GM12878 (cell line): Measurements from ENCODE around the gene RPRD1B. TPM values are rescaled to one million over a fixed set of nuclear protein-coding genes. Genes with fewer than 3 reads are reported as not detected.
A peak's percentile ranks its signal among the peaks of the same experiment; 100 is the strongest.

Source experiments
- ATAC-seq: fragments of 200-7000 bp; cut with Tn5 transposase; 3 replicates; pipeline ENCODE4 v1.9.1; 2020; ENCODE audit warnings: mild to moderate bottlenecking, moderate library complexity
- BruUV-seq: library from RNA; stranded (reverse); fragments of 400-500 nt; replicated peaks from 2 replicates; lab custom pipeline; 2021; lab: Mats Ljungman, UMichigan
- CTCF ChIA-PET: fragments of 300-600 bp; sonication (Branson Sonifier 250); formaldehyde crosslinking; extraction: SDS; loops from one replicate; lab custom pipeline; 2021; ENCODE audit warnings: inconsistent platforms; lab: Yijun Ruan, JAX
- POLR2A ChIA-PET: fragments of 350-600 bp; formaldehyde crosslinking; extraction: SDS; loops from one replicate; lab custom pipeline; 2021; ENCODE audit warnings: inconsistent platforms; lab: Charles Lee
- RAD21 ChIA-PET: fragments of 300-600 bp; sonication (Branson Sonifier 250); formaldehyde crosslinking; loops from one replicate; lab custom pipeline; 2023; ENCODE audit warnings: antibody characterized with exemption; ENCODE audit not compliant: unreplicated experiment; lab: Charles Lee
- SMC1A ChIA-PET: fragments of 300-600 bp; sonication (Branson Sonifier 250); formaldehyde crosslinking; loops from one replicate; lab custom pipeline; 2023; ENCODE audit not compliant: unreplicated experiment, uncharacterized antibody; lab: Charles Lee
- DNase-seq: peaks from one replicate; pipeline ENCODE4 v3.0.0-alpha.2; 2011; ENCODE audit warnings: low read depth, low spot score
- FAIRE-seq: peaks from 3 replicates; lab custom pipeline; 2011; peaks lifted over from hg19 to GRCh38; lab: Jason Lieb, UNC
- H2AFZ ChIP-seq: 2 replicates; pipeline ENCODE4 v1.6.0; 2011; ENCODE audit warnings: low read depth, low read length, control low read depth; ENCODE audit not compliant: control insufficient read depth
- H3K27ac ChIP-seq: 2 replicates; pipeline ENCODE4 v1.5.1; 2011; ENCODE audit warnings: control low read depth; ENCODE audit not compliant: control insufficient read depth, insufficient read depth
- H3K27me3 ChIP-seq, 2 experiments: replicated peaks in 1 of 2; 2 replicates each; pipeline versions ENCODE4 v1.6.0 to v1.6.1; 2011; ENCODE audit warnings: low read length in 1 of 2; ENCODE audit not compliant: control insufficient read depth in 2 of 2, insufficient read depth in 2 of 2
- H3K36me3 ChIP-seq, 2 experiments: 2 replicates each; pipeline ENCODE4 v1.5.1; 2011; ENCODE audit warnings: low read length in 1 of 2; ENCODE audit not compliant: control insufficient read depth in 2 of 2, insufficient read depth in 2 of 2
- H3K4me1 ChIP-seq: 2 replicates; pipeline ENCODE4 v1.6.1; 2011; ENCODE audit warnings: mild to moderate bottlenecking, low read length, moderate library complexity, mixed read lengths; ENCODE audit not compliant: control insufficient read depth, insufficient read depth
- H3K4me2 ChIP-seq: 2 replicates; pipeline ENCODE4 v1.6.0; 2011; ENCODE audit warnings: control low read depth; ENCODE audit not compliant: control insufficient read depth, insufficient read depth
- H3K4me3 ChIP-seq: fragments of 200-600 bp; sonication (generic); 2 replicates; pipeline ENCODE4 v1.5.1; 2016
- H3K79me2 ChIP-seq: 2 replicates; pipeline ENCODE4 v1.6.0; 2011; ENCODE audit warnings: low read length; ENCODE audit not compliant: control insufficient read depth, insufficient read depth
- H3K9ac ChIP-seq: 2 replicates; pipeline ENCODE4 v1.8.0; 2011; ENCODE audit warnings: low read length, control low read depth, mixed read lengths; ENCODE audit not compliant: control insufficient read depth, insufficient read depth
- H3K9me3 ChIP-seq: replicated peaks from 3 replicates; pipeline ENCODE4 v1.5.1; 2011; ENCODE audit warnings: mild to moderate bottlenecking, low read length; ENCODE audit not compliant: control insufficient read depth, insufficient read depth
- H4K20me1 ChIP-seq: 2 replicates; pipeline ENCODE4 v1.6.0; 2011; ENCODE audit not compliant: control insufficient read depth, insufficient read depth
- ATF7 ChIP-seq: fragments of 450-650 bp; IDR thresholded peaks from 2 replicates; pipeline ENCODE4 v1.6.1; 2016; ENCODE audit warnings: low read depth, mild to moderate bottlenecking
- BHLHE40 ChIP-seq, 2 experiments: fragments of 450-650 bp in 1 of 2; IDR thresholded peaks; 2 replicates each; pipeline ENCODE4 v1.6.1; 2011 to 2017; ENCODE audit warnings: low read depth in 2 of 2, borderline replicate concordance in 1 of 2, improper control_type of control experiment in 1 of 2, low read length in 1 of 2, mild to moderate bottlenecking in 1 of 2
- FOXK2 ChIP-seq: fragments of 450-650 bp; IDR thresholded peaks from 2 replicates; pipeline ENCODE4 v1.6.1; 2017; ENCODE audit warnings: mild to moderate bottlenecking, moderate library complexity
- MEF2B ChIP-seq: fragments of 450-650 bp; IDR thresholded peaks from 2 replicates; pipeline ENCODE4 v1.6.1; 2018; ENCODE audit warnings: mild to moderate bottlenecking, moderate library complexity; ENCODE audit not compliant: partially characterized antibody, poor library complexity, severe bottlenecking
- PAX5 ChIP-seq: IDR thresholded peaks from 2 replicates; pipeline ENCODE4 v1.6.1; 2011; ENCODE audit warnings: low read depth, low read length, borderline replicate concordance
- RAD51 ChIP-seq: fragments of 450-650 bp; IDR thresholded peaks from 2 replicates; pipeline ENCODE4 v1.6.1; 2016; ENCODE audit warnings: moderate library complexity, mild to moderate bottlenecking, inconsistent platforms
- RB1 ChIP-seq: fragments of 450-650 bp; formaldehyde crosslinking; IDR thresholded peaks from 2 replicates; pipeline ENCODE4 v1.6.1; 2017; ENCODE audit warnings: mild to moderate bottlenecking, borderline replicate concordance
- RBBP5 ChIP-seq: fragments of 200-600 bp; sonication (generic); conservative IDR thresholded peaks from 2 replicates; pipeline ENCODE4 v1.6.1; 2016
- RUNX3 ChIP-seq: IDR thresholded peaks from 2 replicates; pipeline ENCODE4 v1.6.1; 2012; ENCODE audit warnings: low read length, inconsistent platforms
- USF2 ChIP-seq: IDR thresholded peaks from 2 replicates; pipeline ENCODE4 v1.6.1; 2011; ENCODE audit warnings: low read depth, low read length, improper control_type of control experiment, borderline replicate concordance
- WGBS: methylation state at CpG from one replicate; pipeline ENCODE4 v1.1.6; 2016; ENCODE audit warnings: low lambda C conversion rate; ENCODE audit not compliant: insufficient replicate concordance, insufficient coverage; ENCODE audit errors: missing lambda C conversion rate; 5-methylcytosine and 5-hydroxymethylcytosine counted together
- in situ Hi-C: fragments of 300-500 bp; cut with MboI; formaldehyde crosslinking; loops from 9 replicates; pipeline ENCODE4 v1.14.3; 2018; ENCODE audit warnings: mixed read lengths
- intact Hi-C: fragments of 100-400 bp; cut with micrococcal nuclease; formaldehyde crosslinking; loops from one replicate; pipeline ENCODE4 v1.14.2; 2022; ENCODE audit not compliant: unreplicated experiment
- polyA plus RNA-seq, 11 experiments: library from polyadenylated mRNA; depleted of rRNA in 4 of 11; unstranded in 6 of 11; stranded (reverse) in 5 of 11; fragments of >200 nt; fragmentation: Nextera tagmentation in 4 of 11; fragmentation: Illumina TruSeq in 1 of 11; extraction: Ambion mirVana in 4 of 11; extraction: Trizol in 1 of 11; gene quantifications; 1 replicate in 1 of 11; 2 replicates in 10 of 11; pipeline versions ENCODE4 v1.2.1 to v1.2.3, GENCODE V29; 2011 to 2016; ENCODE audit warnings: inconsistent platforms in 2 of 11, missing spikeins in 2 of 11, low read depth in 1 of 11
- total RNA-seq, 4 experiments: library from RNA; depleted of rRNA in 3 of 4; stranded (reverse); fragments of >200 nt in 3 of 4; fragmentation: Illumina TruSeq in 1 of 4; extraction: Trizol in 1 of 4; gene quantifications; 2 replicates each; pipeline versions ENCODE4 v1.2.1 to v1.2.3, GENCODE V29; 2013 to 2021
- TF ChIP-seq, protein P1 (sequence below): fragments of 450-650 bp; IDR thresholded peaks from 2 replicates; pipeline ENCODE4 v1.6.1; 2017; ENCODE audit warnings: mild to moderate bottlenecking, low read depth, inconsistent platforms; ENCODE audit not compliant: poor library complexity, severe bottlenecking
- TF ChIP-seq, protein P2 (sequence below): fragments of 450-650 bp; IDR thresholded peaks from 2 replicates; pipeline ENCODE4 v1.6.1; 2016; ENCODE audit warnings: mild to moderate bottlenecking
- TF ChIP-seq, protein P3 (sequence below): fragments of 450-650 bp; formaldehyde crosslinking; IDR thresholded peaks from 2 replicates; pipeline ENCODE4 v1.4.0; 2022; ENCODE audit warnings: mild to moderate bottlenecking, moderate library complexity

Gene RPRD1B
- total and polyA plus RNA-seq, 10 of the 15 experiments (the other 5 are each of a cell fraction or from before 2014, with no cell fraction given), result 5.2 to 40.2 (median 30.0) TPM

DNA sequence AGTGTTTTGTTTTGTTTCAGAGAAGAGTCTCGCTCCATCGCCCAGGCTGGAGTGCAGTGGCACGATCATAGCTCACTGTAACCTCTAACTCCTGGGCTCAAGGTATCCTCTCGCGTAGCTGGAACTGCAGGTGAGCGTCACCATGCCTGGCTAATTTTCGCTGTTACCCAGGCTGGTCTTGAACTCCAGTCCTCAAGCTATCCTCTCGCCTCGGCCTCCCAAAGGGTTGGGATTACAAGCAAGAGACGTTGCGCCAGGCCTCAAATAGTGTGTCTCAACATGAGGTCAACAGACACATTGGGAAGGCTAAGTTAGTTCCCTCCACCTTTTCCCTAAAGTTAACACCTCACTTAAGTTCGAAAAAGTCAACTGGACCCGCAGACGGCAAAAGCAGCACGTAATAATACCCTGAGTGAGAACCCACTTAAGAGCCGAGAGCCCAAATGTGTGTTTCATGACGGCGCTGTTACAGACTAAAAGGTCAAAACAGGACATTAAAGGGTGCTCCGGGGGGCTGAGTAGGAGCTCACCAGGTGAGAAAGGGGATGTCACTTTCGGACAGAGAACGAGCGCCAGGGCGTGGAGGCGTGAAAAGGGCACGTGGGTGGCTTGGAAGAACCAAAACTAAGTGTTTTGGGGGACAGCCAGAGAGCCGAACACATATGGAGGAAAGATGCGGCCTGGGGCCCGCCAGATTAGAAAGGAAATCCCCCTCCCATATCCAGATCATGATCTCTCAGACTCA is 789 bp upstream of the RPRD1B start:
- Histone ChIP-seq H3K27me3 (no peaks in the 10 kb centered on the region), H3K9me3 (no peaks in the 10 kb centered on the region; the same call in 2 of the 3 replicates), H3K4me3 (peak overlapping the region; percentile 91), H3K27ac (peak overlapping the region; percentile 96), H3K9ac (peak overlapping the region; percentile 98), H3K4me1 (peaks cover 10% of the 10 kb centered on the region), H3K36me3 (no peaks in the 10 kb centered on the region), H3K79me2 (peaks cover 90% of the 10 kb centered on the region), H3K4me2 (peak overlapping the region; percentile 99), H4K20me1 (no peaks in the 10 kb centered on the region), H2AFZ (peak overlapping the region; percentile 92)
- intact Hi-C loops, result no loop called here
- BruUV-seq, result TSS peak; percentile 79
- CTCF ChIA-PET, result interaction anchor here (1.1 to 3.0 kb wide), 4 partner anchors 25 to 42 kb away, joined by 3 to 10 read pairs (median 5); no protein-coding TSS in a partner anchor
- DNase-seq (no peak), ATAC-seq (peak; percentile 73), FAIRE-seq (no peak)
- RAD21 ChIA-PET, result interaction anchor here (1.1 to 1.7 kb wide), 2 partner anchors 28 to 40 kb away, joined by 4 to 6 read pairs; no protein-coding TSS in a partner anchor
- 14% methylated on average over 28 of the region's 28 CpGs for WGBS
- in situ Hi-C loops, result no loop called here
- POLR2A ChIA-PET, result interaction anchor here (0.7 to 1.6 kb wide), 3 partner anchors 8 to 48 kb away, joined by 3 to 5 read pairs (median 4); no protein-coding TSS in a partner anchor
- SMC1A ChIA-PET, result interaction anchor here (0.6 kb wide), 1 partner anchor 25 kb away, joined by 3 read pairs; no protein-coding TSS in a partner anchor
- TF ChIP-seq, protein P1, sequence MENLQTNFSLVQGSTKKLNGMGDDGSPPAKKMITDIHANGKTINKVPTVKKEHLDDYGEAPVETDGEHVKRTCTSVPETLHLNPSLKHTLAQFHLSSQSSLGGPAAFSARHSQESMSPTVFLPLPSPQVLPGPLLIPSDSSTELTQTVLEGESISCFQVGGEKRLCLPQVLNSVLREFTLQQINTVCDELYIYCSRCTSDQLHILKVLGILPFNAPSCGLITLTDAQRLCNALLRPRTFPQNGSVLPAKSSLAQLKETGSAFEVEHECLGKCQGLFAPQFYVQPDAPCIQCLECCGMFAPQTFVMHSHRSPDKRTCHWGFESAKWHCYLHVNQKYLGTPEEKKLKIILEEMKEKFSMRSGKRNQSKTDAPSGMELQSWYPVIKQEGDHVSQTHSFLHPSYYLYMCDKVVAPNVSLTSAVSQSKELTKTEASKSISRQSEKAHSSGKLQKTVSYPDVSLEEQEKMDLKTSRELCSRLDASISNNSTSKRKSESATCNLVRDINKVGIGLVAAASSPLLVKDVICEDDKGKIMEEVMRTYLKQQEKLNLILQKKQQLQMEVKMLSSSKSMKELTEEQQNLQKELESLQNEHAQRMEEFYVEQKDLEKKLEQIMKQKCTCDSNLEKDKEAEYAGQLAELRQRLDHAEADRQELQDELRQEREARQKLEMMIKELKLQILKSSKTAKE, result peak; percentile 89
- TF ChIP-seq MEF2B, result peak; percentile 29
- TF ChIP-seq, protein P2, sequence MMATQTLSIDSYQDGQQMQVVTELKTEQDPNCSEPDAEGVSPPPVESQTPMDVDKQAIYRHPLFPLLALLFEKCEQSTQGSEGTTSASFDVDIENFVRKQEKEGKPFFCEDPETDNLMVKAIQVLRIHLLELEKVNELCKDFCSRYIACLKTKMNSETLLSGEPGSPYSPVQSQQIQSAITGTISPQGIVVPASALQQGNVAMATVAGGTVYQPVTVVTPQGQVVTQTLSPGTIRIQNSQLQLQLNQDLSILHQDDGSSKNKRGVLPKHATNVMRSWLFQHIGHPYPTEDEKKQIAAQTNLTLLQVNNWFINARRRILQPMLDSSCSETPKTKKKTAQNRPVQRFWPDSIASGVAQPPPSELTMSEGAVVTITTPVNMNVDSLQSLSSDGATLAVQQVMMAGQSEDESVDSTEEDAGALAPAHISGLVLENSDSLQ, result peak; percentile 38; the same call in 1 of the 2 replicates
- TF ChIP-seq FOXK2, result peak; percentile 97
- TF ChIP-seq RUNX3, result no peak
- TF ChIP-seq RBBP5, result no peak
- peak; percentile 93 for TF ChIP-seq RAD51
- TF ChIP-seq PAX5, result 0 out of 2 replicates have a peak, but pooled peaks have one; percentile 23
- TF ChIP-seq ATF7, result peak; percentile 99
- peak; percentile 69; the same call in 1 of the 2 replicates for TF ChIP-seq USF2
- TF ChIP-seq, protein P3, sequence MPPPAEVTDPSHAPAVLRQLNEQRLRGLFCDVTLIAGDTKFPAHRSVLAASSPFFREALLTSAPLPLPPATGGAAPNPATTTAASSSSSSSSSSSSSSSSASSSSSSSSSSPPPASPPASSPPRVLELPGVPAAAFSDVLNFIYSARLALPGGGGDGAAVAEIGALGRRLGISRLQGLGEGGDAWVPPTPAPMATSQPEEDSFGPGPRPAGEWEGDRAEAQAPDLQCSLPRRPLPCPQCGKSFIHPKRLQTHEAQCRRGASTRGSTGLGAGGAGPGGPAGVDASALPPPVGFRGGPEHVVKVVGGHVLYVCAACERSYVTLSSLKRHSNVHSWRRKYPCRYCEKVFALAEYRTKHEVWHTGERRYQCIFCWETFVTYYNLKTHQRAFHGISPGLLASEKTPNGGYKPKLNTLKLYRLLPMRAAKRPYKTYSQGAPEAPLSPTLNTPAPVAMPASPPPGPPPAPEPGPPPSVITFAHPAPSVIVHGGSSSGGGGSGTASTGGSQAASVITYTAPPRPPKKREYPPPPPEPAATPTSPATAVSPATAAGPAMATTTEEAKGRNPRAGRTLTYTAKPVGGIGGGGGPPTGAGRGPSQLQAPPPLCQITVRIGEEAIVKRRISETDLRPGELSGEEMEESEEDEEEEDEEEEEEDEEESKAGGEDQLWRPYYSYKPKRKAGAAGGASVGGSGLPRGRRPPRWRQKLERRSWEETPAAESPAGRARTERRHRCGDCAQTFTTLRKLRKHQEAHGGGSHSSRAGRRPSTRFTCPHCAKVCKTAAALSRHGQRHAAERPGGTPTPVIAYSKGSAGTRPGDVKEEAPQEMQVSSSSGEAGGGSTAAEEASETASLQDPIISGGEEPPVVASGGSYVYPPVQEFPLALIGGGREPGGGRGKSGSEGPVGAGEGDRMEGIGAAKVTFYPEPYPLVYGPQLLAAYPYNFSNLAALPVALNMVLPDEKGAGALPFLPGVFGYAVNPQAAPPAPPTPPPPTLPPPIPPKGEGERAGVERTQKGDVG (CRISPR knock-in tag), result no peak
- TF ChIP-seq BHLHE40 (IDR thresholded peaks at IDR 0.05; ENCODE audit: borderline replicate concordance in 1 of 2, low read depth in 2 of 2, low read length in 1 of 2), result peak; percentile 86 to 92; a peak in 3 of 4 replicates
- no peak for TF ChIP-seq RB1
